Astrocyte (in vitro differentiated cells and primary cell): ENCODE results near the gene ACAN.

Source experiments
- CTCF ChIP-seq: IDR thresholded peaks from 2 replicates; pipeline ENCODE4 v1.5.1; 2011; ENCODE audit warnings: low read depth, mild to moderate bottlenecking, inconsistent platforms, low read length, moderate library complexity; ENCODE audit not compliant: insufficient read depth
- EZH2 ChIP-seq: IDR thresholded peaks from 2 replicates; pipeline ENCODE4 v1.6.1; 2012; ENCODE audit warnings: mild to moderate bottlenecking, low read length, inconsistent platforms; ENCODE audit not compliant: insufficient read depth

- TF ChIP-seq CTCF = no peak
- no peak for TF ChIP-seq EZH2
Observed at GRCh38 chr15:88800738-88801137, 2.5 kb upstream of the ACAN start.
